Measurements from ENCODE around the gene TMEM175.

- no peak for TF ChIP-seq CTCF (conservative IDR thresholded peaks at IDR 0.05; ENCODE audit: low read depth, low read length)
- no peak for TF ChIP-seq CEBPB (IDR thresholded peaks at IDR 0.05; ENCODE audit: low read depth, low read length)
- no peak for TF ChIP-seq USF2 (IDR thresholded peaks at IDR 0.05; ENCODE audit: low read depth, low read length)
- TF ChIP-seq POLR2A (IDR thresholded peaks at IDR 0.05; ENCODE audit: low read depth, low read length), result no peak
- no peak for TF ChIP-seq MXI1 (IDR thresholded peaks at IDR 0.05; ENCODE audit: borderline replicate concordance, low read depth, low read length)
- TF ChIP-seq RCOR1 (IDR thresholded peaks at IDR 0.05; ENCODE audit: insufficient replicate concordance, low read length), result no peak
- TF ChIP-seq NFE2L2 (IDR thresholded peaks at IDR 0.05; ENCODE audit: low read depth, low read length), result no peak
- no peak for TF ChIP-seq FOS (IDR thresholded peaks at IDR 0.05; ENCODE audit: low read depth, low read length)
- TF ChIP-seq RFX5 (IDR thresholded peaks at IDR 0.05; ENCODE audit: low read depth, low read length), result no peak
- no peak for TF ChIP-seq RAD21 (IDR thresholded peaks at IDR 0.05; ENCODE audit: low read length)
- no peak for TF ChIP-seq CHD1 (IDR thresholded peaks at IDR 0.05; ENCODE audit: low read depth, low read length)
- no peak for TF ChIP-seq BHLHE40 (IDR thresholded peaks at IDR 0.05; ENCODE audit: low read depth, low read length)
- no peak for TF ChIP-seq SMC3 (IDR thresholded peaks at IDR 0.05; ENCODE audit: low read depth, low read length)
Measured at GRCh38 chr4:961351-962230, 29.3 kb downstream of the TMEM175 start.
